ENCODE measurements around the gene SLC49A3. TPM values are rescaled to one million over a fixed set of nuclear protein-coding genes. Genes with fewer than 3 reads are reported as not detected.
"Not testable (repeated sequence)": the region's sequence is repeated elsewhere in the genome, so short reads cannot be mapped to it uniquely, and the experiment has no call there.

The SLC49A3 gene
- 8.9 TPM for total RNA-seq

DNA sequence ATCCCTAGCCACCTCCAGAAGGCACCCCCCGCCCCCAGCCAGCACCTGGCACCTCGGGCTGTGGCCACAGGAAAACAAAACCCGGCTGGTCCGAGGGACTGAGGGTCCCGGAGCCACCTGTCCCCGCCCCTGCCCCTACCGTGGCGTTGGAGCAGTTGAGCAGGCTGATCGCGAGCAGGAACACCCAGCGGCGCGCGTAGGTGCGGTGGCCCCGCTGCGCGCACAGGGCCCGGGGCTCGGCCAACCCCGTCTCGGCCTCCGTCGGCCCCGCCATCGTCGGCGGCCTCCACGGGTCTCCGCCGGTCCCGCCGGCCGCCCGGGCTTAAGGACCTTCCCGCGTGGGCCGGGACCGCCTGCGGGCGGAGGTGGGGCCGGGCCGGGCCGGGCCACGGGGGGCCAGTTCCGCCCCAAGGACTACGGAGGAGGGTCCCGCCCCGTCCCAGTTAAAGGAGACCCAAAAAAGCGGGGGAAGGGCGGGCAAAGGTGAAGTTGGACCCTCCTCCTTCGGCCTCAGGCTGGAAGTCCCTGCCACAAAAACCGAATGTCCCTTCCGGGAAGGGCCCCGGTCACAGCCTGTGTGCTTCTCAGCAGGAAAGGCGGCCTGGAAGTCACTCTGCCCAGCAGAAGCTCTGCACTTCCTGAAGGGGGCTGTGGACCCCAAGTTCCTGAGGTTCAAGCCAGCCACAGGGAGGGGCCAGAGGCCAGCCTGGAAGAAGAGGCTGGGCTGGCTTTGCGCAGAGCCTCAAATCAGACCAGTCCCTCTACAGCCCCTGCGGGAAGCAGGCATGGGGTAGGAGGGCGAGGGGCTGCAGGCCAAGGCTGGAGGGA, at the start of gene SLC49A3:
Gene SLC49A3 (minus strand): TSS at position 298 of the 828 bp plus-strand sequence. CDS start 24 bp downstream, at position 274.
- DNase-seq (ENCODE audit: low spot score): no peak

DNA sequence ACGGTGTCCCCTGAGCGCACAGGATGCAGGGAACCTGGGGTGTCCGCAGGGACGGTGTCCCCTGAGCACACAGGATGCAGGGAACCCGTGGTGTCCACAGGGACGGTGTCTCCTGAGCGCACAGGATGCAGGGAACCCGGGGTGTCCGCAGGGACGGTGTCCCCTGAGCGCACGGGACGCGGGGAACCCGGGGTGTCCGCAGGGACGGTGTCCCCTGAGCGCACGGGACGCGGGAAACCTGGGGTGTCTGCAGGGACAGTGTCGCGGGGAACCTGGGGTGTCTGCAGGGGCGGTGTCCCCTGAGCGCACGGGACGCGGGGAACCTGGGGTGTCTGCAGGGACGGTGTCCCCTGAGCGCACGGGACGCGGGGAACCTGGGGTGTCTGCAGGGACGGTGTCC, 47.6 kb upstream of the SLC49A3 start:
- DNase-seq (ENCODE audit: low spot score): not testable (repeated sequence)

DNA sequence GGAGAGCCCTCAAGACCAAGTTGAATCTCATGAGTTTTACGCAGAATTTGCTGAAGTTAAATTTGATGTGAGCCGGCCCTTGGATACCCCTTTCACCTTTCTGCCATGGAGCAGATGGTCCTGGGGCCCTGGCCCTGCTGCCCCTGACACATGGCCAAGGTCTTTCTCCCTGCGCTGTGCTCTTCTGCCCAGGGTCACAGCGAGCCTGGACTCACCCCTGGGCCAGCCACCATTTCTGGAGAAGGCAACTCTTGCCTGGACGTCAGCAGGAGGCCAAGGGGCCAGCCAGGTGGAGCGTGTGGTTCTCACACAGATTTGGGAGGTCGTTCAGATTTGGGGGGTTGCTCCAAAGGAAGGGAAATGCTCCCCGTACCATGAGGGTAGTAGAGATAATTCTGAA, 46.6 kb upstream of the SLC49A3 start:
- no peak for DNase-seq (ENCODE audit: low spot score)

DNA sequence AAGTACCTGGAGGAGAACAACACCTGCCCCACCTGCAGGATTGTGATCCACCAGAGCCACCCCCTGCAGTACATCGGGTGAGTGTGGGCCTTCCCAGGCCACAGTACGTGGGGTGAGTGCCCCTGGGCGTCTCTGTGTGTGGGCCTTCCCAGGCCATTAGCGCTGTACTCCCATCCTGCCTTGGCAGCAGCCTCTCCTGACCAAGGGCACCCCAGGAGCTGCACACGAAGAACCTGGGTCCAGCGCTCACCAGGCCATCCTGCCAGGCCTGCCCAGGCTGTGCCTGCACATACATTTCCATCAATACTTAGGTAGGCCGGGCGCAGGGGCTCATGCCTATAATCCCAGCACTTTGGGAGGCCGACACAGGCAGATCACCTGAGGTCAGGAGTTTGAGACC, 46.0 kb upstream of the SLC49A3 start:
- no peak for DNase-seq (ENCODE audit: low spot score)

DNA sequence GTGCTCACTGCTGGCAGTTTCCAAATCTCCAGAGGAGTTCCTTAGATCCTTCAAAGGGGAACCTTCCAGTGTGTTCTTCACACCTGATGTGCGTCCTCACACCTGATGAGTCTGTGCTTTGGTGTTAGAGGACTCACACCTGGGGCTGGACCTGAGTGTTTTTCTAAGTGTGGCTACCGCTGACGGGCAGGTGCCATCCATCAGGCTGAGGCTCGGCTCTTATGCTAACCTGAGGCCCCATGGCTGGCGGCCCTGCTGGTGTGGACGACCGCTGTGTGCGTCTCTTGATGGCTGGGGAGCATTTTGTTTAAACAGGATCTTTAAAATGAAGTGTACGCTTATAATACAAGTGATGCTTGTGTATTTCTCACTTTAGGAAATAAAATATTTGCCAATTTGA, 45.1 kb upstream of the SLC49A3 start:
- no peak for DNase-seq (ENCODE audit: low spot score)

DNA sequence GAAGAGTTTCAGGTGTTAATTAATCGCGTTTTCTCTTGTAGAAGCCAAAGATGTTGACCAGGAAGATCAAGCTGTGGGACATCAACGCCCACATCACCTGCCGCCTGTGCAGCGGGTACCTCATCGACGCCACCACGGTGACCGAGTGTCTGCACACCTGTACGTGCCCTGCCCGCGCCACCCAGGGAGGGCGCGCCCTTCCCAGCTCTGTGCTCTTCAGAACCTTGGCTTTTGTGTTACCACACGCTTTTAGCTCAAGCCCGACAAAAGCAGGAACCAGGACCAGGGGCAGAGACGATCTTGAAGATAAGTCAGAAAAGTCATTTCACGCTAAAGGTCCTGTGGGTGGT, 44.7 kb upstream of the SLC49A3 start:
- DNase-seq (ENCODE audit: low spot score): no peak

DNA sequence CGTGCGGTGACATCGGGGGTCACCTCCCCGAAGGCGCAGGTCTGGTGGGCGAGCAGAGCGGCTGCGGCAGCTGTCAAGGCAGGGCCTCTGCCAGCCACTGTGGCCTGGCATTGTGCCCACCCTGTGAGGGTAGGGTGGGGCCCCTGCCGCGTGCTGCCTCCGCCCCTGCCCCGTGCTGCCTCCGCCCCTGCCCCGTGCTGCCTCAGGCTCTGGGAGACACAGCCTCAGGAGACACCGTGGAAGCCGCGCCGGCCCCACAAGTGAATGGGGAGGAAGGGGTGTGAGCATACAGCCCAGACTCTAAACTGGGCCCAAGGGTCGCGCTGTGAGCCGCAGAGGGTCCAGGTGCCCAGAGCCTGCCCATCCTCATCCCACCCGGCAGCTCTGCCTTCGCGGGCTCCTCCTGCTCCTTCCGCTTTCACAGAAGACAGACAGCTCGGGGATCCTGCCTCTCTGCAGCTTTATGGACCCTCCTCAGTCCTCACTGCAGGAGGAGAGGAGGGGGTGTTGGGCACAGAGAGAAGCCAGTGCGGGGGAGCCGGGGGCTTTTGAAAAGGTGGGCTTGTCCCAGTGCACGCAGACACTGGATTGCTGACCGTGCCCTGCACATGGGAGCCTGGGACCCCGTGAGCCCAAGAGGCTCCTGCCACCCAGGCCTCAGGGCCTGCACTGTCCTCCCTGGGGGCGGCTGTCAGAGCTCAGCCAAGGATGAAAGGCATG, 44.1 kb upstream of the SLC49A3 start:
- no peak for DNase-seq (ENCODE audit: low spot score)

DNA sequence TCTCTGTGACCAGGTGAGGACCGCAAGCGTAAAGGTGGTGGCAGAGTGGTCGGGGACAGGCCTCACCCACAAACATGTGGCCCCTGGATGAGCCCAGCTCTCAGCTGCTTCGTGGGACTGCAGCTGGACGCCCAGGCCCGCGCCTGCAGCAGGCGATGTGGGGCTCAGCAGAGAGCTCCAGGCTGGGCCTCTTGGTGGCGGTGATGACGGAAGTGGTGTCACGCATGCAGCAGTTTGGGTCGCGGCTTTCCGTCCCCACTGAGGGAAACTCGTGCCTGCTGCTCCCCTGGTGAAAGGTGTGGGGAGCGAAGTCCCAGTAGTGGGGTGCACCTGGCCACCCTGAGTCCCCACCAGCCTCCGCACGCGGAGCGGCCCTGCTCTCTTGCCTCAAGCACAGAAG, 43.5 kb upstream of the SLC49A3 start:
- DNase-seq (ENCODE audit: low spot score): no peak

DNA sequence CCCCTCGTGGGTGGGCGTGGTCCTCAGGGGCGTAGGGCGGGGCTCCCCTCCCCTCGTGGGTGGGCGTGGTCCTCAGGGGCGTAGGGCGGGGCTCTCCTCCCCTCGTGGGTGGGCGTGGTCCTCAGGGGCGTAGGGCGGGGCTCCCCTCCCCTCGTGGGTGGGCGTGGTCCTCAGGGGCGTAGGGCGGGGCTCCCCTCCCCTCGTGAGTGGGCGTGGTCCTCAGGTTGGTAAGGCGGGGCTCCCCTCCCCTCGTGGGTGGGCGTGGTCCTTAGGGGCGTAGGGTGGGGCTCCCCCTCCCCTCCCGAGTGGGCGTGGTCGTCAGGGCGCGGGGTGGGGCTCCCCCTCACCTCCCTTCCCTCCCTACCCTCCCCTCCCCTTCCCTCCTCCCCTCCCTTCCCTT, 43.0 kb upstream of the SLC49A3 start:
- DNase-seq (ENCODE audit: low spot score): not testable (repeated sequence)

DNA sequence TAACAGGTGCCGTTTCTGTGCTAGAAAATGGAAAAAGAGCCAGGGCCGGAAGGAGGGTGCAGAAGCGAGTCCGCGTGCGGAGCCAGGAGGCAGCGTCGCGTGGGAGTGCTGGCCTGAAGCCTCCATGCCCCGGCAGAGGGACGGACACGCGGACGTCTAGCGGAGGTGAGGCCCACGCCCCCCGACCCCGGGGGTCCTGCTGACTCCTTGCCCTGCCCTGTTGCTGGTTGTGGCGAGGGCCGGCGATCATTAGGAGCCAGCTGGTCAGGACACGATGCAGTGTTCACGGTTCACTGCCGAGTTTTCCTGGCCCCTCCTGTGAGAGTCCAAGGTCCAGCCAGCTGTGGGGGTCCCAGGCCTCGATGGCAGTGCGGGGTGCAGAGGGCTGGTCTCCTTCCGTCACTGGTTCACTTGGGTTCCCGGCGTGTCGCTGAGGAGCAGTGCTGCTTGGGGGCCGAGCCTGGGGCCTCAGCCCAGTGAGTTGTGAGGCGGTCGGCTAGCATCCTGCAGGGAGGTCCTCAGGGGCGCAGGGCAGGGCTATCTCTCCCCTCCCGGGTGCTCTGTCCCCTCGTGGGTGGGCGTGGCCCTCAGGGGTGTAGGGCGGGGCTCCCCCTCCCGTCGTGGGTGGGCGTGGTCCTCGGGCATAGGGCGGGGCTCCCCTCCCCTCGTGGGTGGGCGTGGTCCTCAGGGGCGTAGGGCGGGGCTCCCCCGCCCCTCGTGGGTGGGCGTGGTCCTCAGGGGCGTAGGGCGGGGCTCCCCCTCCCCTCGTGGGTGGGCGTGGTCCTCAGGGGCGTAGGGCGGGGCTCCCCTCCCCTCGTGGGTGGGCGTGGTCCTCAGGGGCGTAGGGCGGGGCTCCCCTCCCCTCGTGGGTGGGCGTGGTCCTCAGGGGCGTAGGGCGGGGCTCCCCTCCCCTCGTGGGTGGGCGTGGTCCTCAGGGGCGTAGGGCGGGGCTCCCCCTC, 42.3 kb upstream of the SLC49A3 start:
- not testable (repeated sequence) for DNase-seq (ENCODE audit: low spot score)

DNA sequence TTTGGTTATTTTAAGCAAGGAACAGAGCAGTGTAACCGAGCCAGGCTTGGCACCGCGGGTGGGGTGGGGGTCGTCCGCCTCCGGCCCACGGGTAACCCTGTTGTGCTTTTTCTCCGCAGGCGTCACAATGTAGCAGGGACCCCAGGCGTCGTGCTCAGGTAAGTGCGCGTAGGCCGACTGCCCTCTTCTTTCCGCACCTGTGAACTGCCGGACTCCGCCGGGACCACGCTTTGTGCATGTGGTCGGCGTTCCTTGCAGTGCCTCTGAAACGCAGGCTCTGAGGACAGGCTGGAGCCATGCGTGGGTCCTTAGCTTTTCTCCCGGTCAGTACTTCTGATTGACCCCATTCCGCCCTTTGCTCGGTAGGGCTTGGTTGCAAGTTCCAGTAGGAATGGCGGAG, 41.6 kb upstream of the SLC49A3 start:
- DNase-seq (ENCODE audit: low spot score): no peak

DNA sequence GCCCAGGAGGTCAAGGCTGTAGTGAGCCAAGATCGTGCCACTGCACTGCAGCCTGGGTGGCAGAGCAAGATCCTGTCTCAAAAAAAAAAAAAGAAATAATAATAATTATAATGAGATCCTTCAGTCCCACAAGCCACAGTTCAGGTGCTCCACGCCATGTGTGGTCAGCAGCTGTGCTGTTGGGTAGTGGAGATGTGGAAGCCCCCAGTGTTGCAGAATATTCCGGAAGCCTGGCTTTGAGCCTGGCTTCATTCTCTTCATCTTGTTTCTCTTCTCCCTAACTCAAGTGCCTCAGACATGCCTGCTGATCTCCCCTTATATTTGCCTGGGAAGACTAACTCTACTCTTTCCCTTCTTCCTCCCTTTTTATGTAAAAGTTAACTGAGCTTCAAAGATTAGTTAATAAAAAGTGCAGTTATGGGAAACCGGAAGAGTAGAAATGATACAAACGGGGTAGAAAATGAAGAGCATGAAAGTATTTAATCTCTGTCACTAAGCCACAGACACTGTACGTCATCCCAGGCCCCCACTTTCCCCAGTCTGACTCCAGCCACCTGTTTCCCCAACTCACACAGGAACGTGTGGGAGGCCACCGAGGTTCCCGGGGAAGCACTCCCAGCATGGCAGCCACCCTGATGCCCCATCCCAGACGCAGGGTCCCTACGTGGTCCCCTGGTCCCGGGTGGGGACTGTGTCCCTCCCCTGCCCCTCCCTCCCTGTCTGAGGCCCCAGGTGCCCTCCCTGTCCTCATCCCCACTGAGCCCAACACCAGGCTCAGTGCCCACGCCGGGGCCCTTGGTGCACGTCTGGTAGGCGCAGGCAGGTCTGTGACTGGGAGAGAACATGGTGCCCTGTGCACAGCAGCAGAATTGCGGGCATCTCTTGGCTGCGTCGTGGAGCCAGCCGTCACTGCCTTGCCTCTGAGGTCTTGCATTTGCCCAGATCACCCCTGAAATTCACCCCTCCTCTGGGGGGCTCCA, 40.7 kb upstream of the SLC49A3 start:
- DNase-seq (ENCODE audit: low spot score): no peak

DNA sequence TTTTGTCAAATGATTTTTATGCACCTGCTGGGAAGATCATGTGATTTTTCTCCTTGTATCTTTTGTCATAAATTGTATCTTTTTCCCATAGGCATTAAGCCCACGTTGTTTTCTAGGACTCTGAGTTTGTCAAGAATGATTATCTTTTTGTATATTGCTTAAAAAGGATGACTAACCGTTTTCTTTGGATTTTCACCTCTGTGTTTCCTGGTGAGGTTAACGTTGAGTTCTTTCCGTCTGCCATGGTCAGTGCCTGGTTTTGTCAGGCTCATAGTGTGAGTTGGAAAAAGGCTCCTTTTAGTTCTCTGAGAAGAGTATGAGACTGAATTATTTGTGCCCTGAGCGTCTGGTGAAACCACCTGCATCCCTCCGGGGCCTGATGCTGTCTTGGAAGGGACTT, 38.6 kb upstream of the SLC49A3 start:
- DNase-seq (ENCODE audit: low spot score): no peak

DNA sequence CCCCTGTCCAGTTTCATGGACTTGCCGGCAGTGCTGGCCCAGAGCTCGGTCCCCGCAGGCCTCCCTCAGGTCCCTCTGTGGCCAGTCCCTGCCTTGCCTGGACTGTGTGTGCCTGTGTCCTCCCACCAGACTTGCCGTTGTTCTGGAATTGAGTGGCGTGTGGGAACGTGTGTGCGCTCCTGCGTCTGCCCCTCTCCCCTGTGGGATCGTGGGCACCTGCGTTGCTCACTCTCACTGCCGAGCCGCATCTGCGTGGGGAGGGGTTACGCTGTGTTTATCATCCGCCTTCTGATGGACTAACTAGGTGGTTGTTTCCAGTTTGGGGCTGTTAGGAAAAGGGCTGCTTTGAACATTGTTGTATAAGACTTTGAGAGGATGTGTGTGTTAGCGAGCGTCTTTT, 37.9 kb upstream of the SLC49A3 start:
- DNase-seq (ENCODE audit: low spot score): no peak

DNA sequence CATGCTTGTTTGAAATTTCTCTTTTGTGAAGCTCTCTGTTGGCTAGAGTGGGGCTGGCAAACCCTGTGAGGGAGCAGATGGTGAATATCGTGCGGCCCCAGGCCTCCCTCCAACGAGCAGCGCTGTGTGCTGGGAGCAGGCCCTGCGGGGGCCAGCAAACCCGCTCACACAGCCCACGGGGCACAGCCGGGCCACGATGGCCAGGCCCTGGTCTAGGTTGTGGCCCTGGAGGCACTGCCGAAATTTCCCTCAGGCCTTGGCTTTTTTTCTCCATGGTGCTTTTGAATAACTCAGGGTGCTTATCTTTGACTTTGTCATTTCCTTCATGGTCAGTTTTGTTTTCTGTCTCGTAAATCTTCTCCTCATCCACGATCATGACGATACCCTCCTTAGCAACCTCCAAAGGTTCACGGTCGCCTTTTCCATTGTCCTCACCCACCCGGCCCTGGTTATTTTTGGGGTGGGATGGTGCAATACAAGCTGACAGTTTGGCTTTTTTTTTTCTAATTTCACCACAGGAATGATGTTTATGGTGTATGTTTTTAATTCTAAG, 37.4 kb upstream of the SLC49A3 start:
- DNase-seq (ENCODE audit: low spot score): no peak

DNA sequence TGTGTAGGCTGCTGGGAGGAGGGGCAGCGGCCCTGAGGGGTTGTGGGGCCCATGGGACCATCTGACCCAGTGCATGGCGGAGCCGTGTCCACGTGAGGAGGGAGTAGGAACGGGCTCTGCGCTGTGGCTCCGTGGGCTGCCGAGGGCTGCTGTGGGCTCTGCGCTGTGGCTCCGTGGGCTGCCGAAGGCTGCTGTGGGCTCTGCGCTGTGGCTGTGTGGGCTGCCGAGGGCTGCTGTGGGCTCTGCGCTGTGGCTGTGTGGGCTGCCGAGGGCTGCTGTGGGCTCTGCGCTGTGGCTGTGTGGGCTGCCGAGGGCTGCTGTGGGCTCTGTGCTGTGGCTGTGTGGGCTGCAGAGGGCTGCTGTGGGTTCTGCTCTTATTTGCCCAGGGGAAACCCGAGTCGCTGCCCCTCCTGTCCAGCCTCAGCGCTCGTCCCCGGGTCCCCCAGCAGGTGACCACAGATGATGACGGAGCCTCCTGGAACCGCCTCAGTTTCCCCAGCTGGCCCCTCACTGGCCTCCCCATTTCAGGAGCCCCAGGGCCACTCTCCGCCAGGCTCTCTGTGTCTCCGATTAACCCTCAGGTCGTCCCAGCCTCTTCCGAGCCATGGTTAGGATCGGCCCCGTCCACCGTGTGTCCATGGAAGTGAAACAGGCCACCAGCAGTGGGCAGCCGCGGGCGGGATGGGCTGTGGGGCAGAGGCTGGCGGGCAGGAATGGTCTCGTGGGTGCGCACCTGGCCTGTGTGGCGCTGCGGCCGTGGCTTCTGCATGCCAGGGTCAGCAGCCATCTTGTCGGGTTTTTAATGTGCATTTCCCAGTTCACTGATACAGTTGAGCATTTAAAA, 36.7 kb upstream of the SLC49A3 start:
- no peak for DNase-seq (ENCODE audit: low spot score)

DNA sequence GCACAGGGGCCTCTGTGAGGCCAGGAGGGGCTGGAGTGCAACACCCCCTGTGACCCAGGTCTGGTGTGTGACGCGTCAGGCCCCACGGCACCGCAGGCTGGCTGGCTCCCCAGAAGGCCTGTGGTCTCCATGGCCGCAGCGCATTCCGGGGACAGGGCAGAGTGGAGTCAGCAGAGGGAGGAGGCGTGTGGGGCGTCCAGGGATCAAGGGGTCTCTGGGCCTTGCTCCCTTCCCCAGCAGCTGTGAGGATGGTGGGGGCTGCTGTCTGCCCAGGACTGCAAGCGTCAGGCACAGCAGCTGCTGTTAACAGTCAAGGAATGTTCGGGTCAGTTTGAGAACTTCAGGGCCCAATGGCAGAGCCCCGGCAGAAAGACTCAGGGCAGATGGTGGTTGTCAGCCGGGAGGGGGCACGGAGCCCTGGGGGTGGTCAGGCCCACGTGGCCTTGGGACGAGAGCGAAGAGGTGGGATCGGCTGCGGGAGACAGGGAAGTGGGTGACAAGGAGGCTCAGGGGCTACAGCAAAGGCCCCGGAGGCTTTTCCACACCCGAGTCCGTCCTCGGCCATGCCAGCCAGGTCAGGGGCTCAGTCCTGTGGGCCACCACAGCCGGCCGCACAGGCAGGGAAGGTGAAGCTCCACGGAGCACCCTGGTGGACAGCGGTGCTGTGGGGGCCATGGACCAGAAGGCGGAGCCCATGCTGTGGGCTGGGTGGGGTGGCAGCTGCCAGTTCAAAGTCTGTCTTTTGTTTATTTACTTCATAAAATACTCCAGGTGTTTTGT, 35.0 kb upstream of the SLC49A3 start:
- DNase-seq (ENCODE audit: low spot score): no peak

DNA sequence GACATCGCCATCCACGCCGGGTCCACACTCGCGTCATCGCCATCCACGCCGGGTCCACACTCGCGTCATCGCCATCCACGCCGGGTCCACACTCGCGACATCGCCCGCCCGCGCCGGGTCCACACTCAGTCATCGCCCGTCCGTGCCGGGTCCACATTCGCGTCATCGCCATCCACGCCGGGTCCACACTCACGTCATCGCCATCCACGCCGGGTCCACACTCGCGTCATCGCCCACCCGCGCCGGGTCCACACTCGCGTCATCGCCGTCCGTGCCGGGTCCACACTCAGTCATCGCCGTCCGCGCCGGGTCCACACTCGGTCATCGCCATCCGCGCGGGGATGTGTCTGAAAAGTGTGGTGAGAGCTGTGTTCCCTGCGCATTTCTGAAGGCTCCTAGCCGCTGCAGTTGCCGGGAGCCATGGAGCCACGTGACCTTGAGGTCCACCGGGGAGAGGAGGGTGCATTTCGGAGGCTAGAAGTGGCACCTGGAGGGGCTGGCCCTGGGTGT, 34.0 kb upstream of the SLC49A3 start:
- no peak for DNase-seq (ENCODE audit: low spot score)

Measured in ureter (tissue), 1 donor.